Kidney (tissue), 14 donors: Measurements from ENCODE around the gene LEMD2. TPM values are rescaled to one million over a fixed set of nuclear protein-coding genes. Genes with fewer than 3 reads are reported as not detected.

Source experiments
- DNase-seq, 5 donors: peaks; one replicate each; pipeline ENCODE4 v3.0.0-alpha.2; 2013 to 2020
- FAIRE-seq: peaks from 2 replicates; lab custom pipeline; 2012; peaks lifted over from hg19 to GRCh38; lab: Jason Lieb, UNC
- H3K27ac ChIP-seq, 2 donors: one replicate each; pipeline ENCODE4 v1.7.0; 2013; ENCODE audit warnings: low read depth in 2 of 2, low read length in 2 of 2, inconsistent platforms in 1 of 2
- H3K27me3 ChIP-seq: one replicate; pipeline ENCODE4 v1.7.1; 2013; ENCODE audit warnings: low read length, inconsistent platforms; ENCODE audit not compliant: control insufficient read depth, insufficient read depth
- H3K36me3 ChIP-seq, 3 donors: one replicate each; pipeline versions ENCODE4 v1.7.0 to v1.7.1; 2013; ENCODE audit warnings: low read length in 3 of 3, control low read depth in 1 of 3, inconsistent platforms in 1 of 3; ENCODE audit not compliant: insufficient read depth in 3 of 3, control insufficient read depth in 2 of 3
- H3K4me1 ChIP-seq, 3 donors: one replicate each; pipeline versions ENCODE4 v1.7.0 to v1.7.1; 2013; ENCODE audit warnings: low read length in 3 of 3, inconsistent platforms in 1 of 3, low read depth in 1 of 3; ENCODE audit not compliant: control insufficient read depth in 2 of 3, insufficient read depth in 2 of 3
- H3K4me3 ChIP-seq, 3 donors: one replicate each; pipeline versions ENCODE4 v1.7.0 to v1.8.1; 2013; ENCODE audit warnings: low read length in 3 of 3, control low read depth in 1 of 3, inconsistent platforms in 1 of 3
- H3K9ac ChIP-seq, 3 donors: one replicate each; pipeline versions ENCODE4 v1.7.0 to v1.7.1; 2013; ENCODE audit warnings: low read length in 3 of 3, control low read depth in 1 of 3, inconsistent platforms in 1 of 3
- H3K9me3 ChIP-seq, 3 donors: one replicate each; pipeline versions ENCODE4 v1.7.0 to v1.7.1; 2013; ENCODE audit warnings: low read length in 3 of 3, control low read depth in 1 of 3, inconsistent platforms in 1 of 3; ENCODE audit not compliant: control insufficient read depth in 2 of 3, insufficient read depth in 1 of 3
- CTCF ChIP-seq: IDR thresholded peaks from 3 replicates; pipeline ENCODE4 v1.5.1; 2012; ENCODE audit warnings: mild to moderate bottlenecking, moderate library complexity, borderline replicate concordance; ENCODE audit not compliant: insufficient read depth; ENCODE audit errors: extremely low read depth
- intact Hi-C: fragments of 100-400 bp; cut with DNase I; formaldehyde crosslinking; loops from one replicate; pipeline ENCODE4 v1.11.1; 2022
- polyA plus RNA-seq: library from polyadenylated mRNA; stranded (reverse); fragments of 350-450 nt; fragmentation: Illumina TruSeq; extraction: RNeasy Lipid Tissue Mini Kit (QIAGEN cat#74804); gene quantifications from one replicate; pipeline ENCODE4 v1.2.3, GENCODE V29; 2014; ENCODE audit warnings: low read depth, low replicate concordance; ENCODE audit not compliant: insufficient read depth
- total RNA-seq: library from RNA; stranded (reverse); fragmentation: NEBNext Ultra II Directional; extraction: Animal tissue kit (Norgen Biotek cat#: 25700); gene quantifications from one replicate; pipeline ENCODE4 v1.2.1, GENCODE V29; 2021
- donor health status: control.
- donor health status: control.
- donor health status: control.
- donor health status: control.
- donor health status: control.
- donor health status: DM: yes; HTN: yes; CAD: no.
- donor health status: Normal renal cell carcinoma (clear cell type).

LEMD2 gene
- total and polyA plus RNA-seq, 2 donors from 2014 or later = 36.4 to 57.1 TPM

GRCh38 chr6:33765368-33765767 is 23.6 kb downstream of the LEMD2 start:
- DNase-seq (no peak), FAIRE-seq (no peak)
- Histone ChIP-seq H3K27me3 (no peaks in the 10 kb centered on the region), H3K9me3 (no peaks in the 10 kb centered on the region), H3K4me1 (peaks cover 0 to 7% (median 6%) of the 10 kb centered on the region in 3 donors), H3K27ac (no peak overlapping the region), H3K4me3 (no peak overlapping the region), H3K9ac (no peak overlapping the region), H3K36me3 (no peaks in the 10 kb centered on the region)
- no peak for TF ChIP-seq CTCF
- intact Hi-C loops = loop anchor here (10.0 kb wide), 1 partner anchor 389 kb away; no protein-coding TSS in a partner anchor

- Histone ChIP-seq H3K4me1 (peaks cover 0 to 10% (median 6%) of the 10 kb centered on the region in 3 donors), H3K36me3 (no peaks in the 10 kb centered on the region), H3K27me3 (no peaks in the 10 kb centered on the region), H3K4me3 (no peak overlapping the region), H3K9ac (no peak overlapping the region), H3K9me3 (no peaks in the 10 kb centered on the region), H3K27ac (no peak overlapping the region)
- no peak for DNase-seq
- no peak for FAIRE-seq
- intact Hi-C loops = loop anchor here (10.0 kb wide), 1 partner anchor 391 kb away; no protein-coding TSS in a partner anchor
- TF ChIP-seq CTCF = no peak
Observed at GRCh38 chr6:33764036-33764435, 24.9 kb downstream of the LEMD2 start.

GRCh38 chr6:33763483-33763882 is 25.4 kb downstream of the LEMD2 start:
- Histone ChIP-seq H3K9ac (no peak overlapping the region), H3K9me3 (no peaks in the 10 kb centered on the region), H3K4me3 (no peak overlapping the region), H3K4me1 (peaks cover 0 to 10% (median 6%) of the 10 kb centered on the region in 3 donors), H3K36me3 (no peaks in the 10 kb centered on the region), H3K27ac (no peak overlapping the region), H3K27me3 (no peaks in the 10 kb centered on the region)
- FAIRE-seq (no peak), DNase-seq (no peak)
- intact Hi-C loops = loop anchor here (10.0 kb wide), 1 partner anchor 391 kb away; no protein-coding TSS in a partner anchor
- TF ChIP-seq CTCF = no peak

- DNase-seq = no peak
- Histone ChIP-seq H3K9ac (no peak overlapping the region), H3K4me1 (peaks cover 0 to 10% (median 6%) of the 10 kb centered on the region in 3 donors), H3K27me3 (no peaks in the 10 kb centered on the region), H3K4me3 (no peak overlapping the region), H3K9me3 (no peaks in the 10 kb centered on the region), H3K36me3 (no peaks in the 10 kb centered on the region), H3K27ac (no peak overlapping the region)
- intact Hi-C loops = loop anchor here (10.0 kb wide), 1 partner anchor 392 kb away; no protein-coding TSS in a partner anchor
- FAIRE-seq = no peak
- TF ChIP-seq CTCF = no peak
Observed at GRCh38 chr6:33762713-33763112, 26.2 kb downstream of the LEMD2 start.
